SJCRH30 (cell line): ENCODE measurements around the gene UCK1. TPM values are rescaled to one million over a fixed set of nuclear protein-coding genes. Genes with fewer than 3 reads are reported as not detected.
A peak's percentile ranks its signal among the peaks of the same experiment; 100 is the strongest.

Experiments used
- DNase-seq, 2 experiments: peaks; one replicate each; pipeline ENCODE4 v3.0.0-alpha.2; 2015 to 2020
- H3K27ac ChIP-seq: fragments of 250-450 bp; sonication (Bioruptor Pico); 2 replicates; pipeline ENCODE4 v1.5.1; 2020; ENCODE audit warnings: mild to moderate bottlenecking, moderate library complexity
- H3K27me3 ChIP-seq: fragments of 250-450 bp; sonication (Bioruptor Pico); 2 replicates; pipeline ENCODE4 v1.5.1; 2020; ENCODE audit warnings: mild to moderate bottlenecking, moderate library complexity
- H3K36me3 ChIP-seq: fragments of 250-450 bp; sonication (Bioruptor Pico); 2 replicates; pipeline ENCODE4 v1.5.1; 2020; ENCODE audit warnings: mild to moderate bottlenecking, moderate library complexity
- H3K4me1 ChIP-seq: fragments of 250-450 bp; sonication (Bioruptor Pico); 2 replicates; pipeline ENCODE4 v1.5.1; 2020; ENCODE audit warnings: mild to moderate bottlenecking, moderate library complexity
- H3K4me3 ChIP-seq: fragments of 250-450 bp; sonication (Bioruptor Pico); 2 replicates; pipeline ENCODE4 v1.5.1; 2020; ENCODE audit warnings: mild to moderate bottlenecking, moderate library complexity
- H3K9me3 ChIP-seq: fragments of 250-450 bp; sonication (Bioruptor Pico); replicated peaks from 2 replicates; pipeline ENCODE4 v1.5.1; 2020; ENCODE audit warnings: mild to moderate bottlenecking, moderate library complexity
- total RNA-seq: library from RNA; depleted of rRNA; stranded (reverse); fragments of >200 nt; shearing (Covaris generic); gene quantifications from 2 replicates; pipeline ENCODE4 v1.2.3, GENCODE V29; 2014

UCK1 gene
- total RNA-seq, 1 experiment from 2014 or later = 49.2 TPM

DNA sequence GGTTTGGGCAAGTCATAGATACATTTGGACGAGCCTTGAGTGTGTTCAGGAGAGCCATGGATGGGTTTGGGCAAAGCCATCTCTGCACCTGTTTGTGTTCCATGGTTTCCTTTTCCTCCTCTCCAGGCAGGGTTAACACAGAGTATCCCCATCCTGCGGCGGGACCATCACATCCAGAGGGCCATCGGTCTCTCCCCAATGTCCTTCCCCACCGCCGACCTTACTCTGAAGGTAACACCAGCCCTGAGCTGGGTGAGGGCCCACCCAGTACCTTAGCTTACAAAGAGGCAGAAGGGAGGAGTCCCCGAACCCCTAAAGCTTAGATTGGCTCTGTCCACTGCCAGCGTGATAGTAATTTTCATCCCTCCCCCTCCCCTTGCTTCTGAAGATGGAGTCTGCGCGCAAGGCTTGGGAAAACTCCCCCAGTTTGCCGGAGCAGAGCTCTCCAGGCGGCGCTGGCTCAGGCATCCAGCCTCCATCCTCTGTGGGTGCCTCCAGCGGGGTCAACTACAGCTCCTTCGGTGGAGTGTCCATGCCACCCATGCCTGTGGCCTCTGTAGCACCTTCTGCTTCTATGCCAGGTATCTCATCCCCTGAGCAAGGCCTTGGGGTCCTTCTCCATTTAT lies 46.4 kb downstream of the UCK1 start:
- Histone ChIP-seq H3K27ac (no peak overlapping the region), H3K4me1 (no peaks in the 10 kb centered on the region), H3K4me3 (no peak overlapping the region), H3K9me3 (no peaks in the 10 kb centered on the region), H3K36me3 (peaks cover 97% of the 10 kb centered on the region), H3K27me3 (no peaks in the 10 kb centered on the region)
- no peak for DNase-seq

GRCh38 chr9:131484051-131484445 lies 47.0 kb downstream of the UCK1 start:
- no peak overlapping the region for H3K27ac ChIP-seq
- no peaks in the 10 kb centered on the region for H3K9me3 ChIP-seq
- no peaks in the 10 kb centered on the region for H3K4me1 ChIP-seq
- H3K27me3 ChIP-seq = no peaks in the 10 kb centered on the region
- no peak overlapping the region for H3K4me3 ChIP-seq
- peaks cover 97% of the 10 kb centered on the region for H3K36me3 ChIP-seq
- no peak for DNase-seq

GRCh38 chr9:131483319-131484050 lies 47.6 kb downstream of the UCK1 start:
- H3K36me3 ChIP-seq = peaks cover 97% of the 10 kb centered on the region
- no peaks in the 10 kb centered on the region for H3K9me3 ChIP-seq
- no peak overlapping the region for H3K27ac ChIP-seq
- no peaks in the 10 kb centered on the region for H3K27me3 ChIP-seq
- H3K4me3 ChIP-seq = no peak overlapping the region
- no peaks in the 10 kb centered on the region for H3K4me1 ChIP-seq
- no peak for DNase-seq

- H3K27ac ChIP-seq = no peak overlapping the region
- H3K36me3 ChIP-seq = peaks cover 95% of the 10 kb centered on the region
- no peaks in the 10 kb centered on the region for H3K4me1 ChIP-seq
- H3K9me3 ChIP-seq = no peaks in the 10 kb centered on the region
- H3K27me3 ChIP-seq = no peaks in the 10 kb centered on the region
- no peak for DNase-seq
- no peak overlapping the region for H3K4me3 ChIP-seq
Observed at GRCh38 chr9:131482343-131483006, 48.6 kb downstream of the UCK1 start.

- no peak overlapping the region for H3K27ac ChIP-seq
- H3K9me3 ChIP-seq = no peaks in the 10 kb centered on the region
- no peaks in the 10 kb centered on the region for H3K4me1 ChIP-seq
- H3K27me3 ChIP-seq = no peaks in the 10 kb centered on the region
- no peak overlapping the region for H3K4me3 ChIP-seq
- DNase-seq = no peak
- H3K36me3 ChIP-seq = peaks cover 95% of the 10 kb centered on the region
Observed at GRCh38 chr9:131481441-131482342, 49.4 kb downstream of the UCK1 start.

DNA sequence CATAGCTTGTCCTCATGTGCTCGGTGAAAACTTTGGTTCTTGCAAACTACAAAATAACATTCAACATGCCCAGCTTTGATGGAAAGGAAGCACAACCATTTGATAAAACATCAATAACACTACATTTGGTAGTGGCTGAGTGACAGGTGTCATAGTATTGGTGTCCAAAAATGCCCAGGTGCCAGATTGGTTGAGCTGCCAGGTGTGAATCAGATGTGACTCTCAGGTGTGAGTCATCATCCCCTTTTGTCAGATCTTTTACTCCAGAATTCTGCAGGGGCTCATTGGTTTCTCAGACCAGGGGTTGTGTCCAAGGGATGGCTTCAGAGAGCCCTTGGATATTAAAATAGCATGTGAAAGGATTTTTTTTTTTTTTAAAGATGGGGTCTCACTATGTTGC lies 50.8 kb downstream of the UCK1 start:
- no peaks in the 10 kb centered on the region for H3K4me1 ChIP-seq
- no peak overlapping the region for H3K4me3 ChIP-seq
- peaks cover 95% of the 10 kb centered on the region for H3K36me3 ChIP-seq
- H3K9me3 ChIP-seq = no peaks in the 10 kb centered on the region
- H3K27ac ChIP-seq = no peak overlapping the region
- H3K27me3 ChIP-seq = no peaks in the 10 kb centered on the region
- no peak for DNase-seq

GRCh38 chr9:131478911-131479310 lies 52.2 kb downstream of the UCK1 start:
- no peaks in the 10 kb centered on the region for H3K9me3 ChIP-seq
- DNase-seq = no peak
- H3K4me1 ChIP-seq = no peaks in the 10 kb centered on the region
- peaks cover 95% of the 10 kb centered on the region for H3K36me3 ChIP-seq
- H3K27ac ChIP-seq = no peak overlapping the region
- no peak overlapping the region for H3K4me3 ChIP-seq
- H3K27me3 ChIP-seq = no peaks in the 10 kb centered on the region

- Histone ChIP-seq H3K36me3 (peaks cover 95% of the 10 kb centered on the region), H3K27me3 (no peaks in the 10 kb centered on the region)
- peak in 1 of 2 experiments; percentile 57 for DNase-seq
Observed at GRCh38 chr9:131478421-131478868, 52.6 kb downstream of the UCK1 start.

GRCh38 chr9:131477816-131478419 lies 53.1 kb downstream of the UCK1 start:
- Histone ChIP-seq H3K4me3 (no peak overlapping the region), H3K36me3 (peaks cover 95% of the 10 kb centered on the region), H3K27ac (no peak overlapping the region), H3K27me3 (no peaks in the 10 kb centered on the region), H3K4me1 (no peaks in the 10 kb centered on the region), H3K9me3 (no peaks in the 10 kb centered on the region)
- no peak for DNase-seq

More at GRCh38 chr9:131478421-131478868, 52.6 kb downstream of the UCK1 start:
- Histone ChIP-seq H3K4me3 (no peak overlapping the region), H3K27ac (no peak overlapping the region), H3K9me3 (no peaks in the 10 kb centered on the region), H3K4me1 (no peaks in the 10 kb centered on the region)

GRCh38 chr9:131477367-131477766 lies 53.7 kb downstream of the UCK1 start:
- Histone ChIP-seq H3K9me3 (no peaks in the 10 kb centered on the region), H3K4me3 (no peak overlapping the region), H3K4me1 (no peaks in the 10 kb centered on the region), H3K27ac (no peak overlapping the region), H3K27me3 (no peaks in the 10 kb centered on the region), H3K36me3 (peaks cover 95% of the 10 kb centered on the region)
- DNase-seq = no peak

DNA sequence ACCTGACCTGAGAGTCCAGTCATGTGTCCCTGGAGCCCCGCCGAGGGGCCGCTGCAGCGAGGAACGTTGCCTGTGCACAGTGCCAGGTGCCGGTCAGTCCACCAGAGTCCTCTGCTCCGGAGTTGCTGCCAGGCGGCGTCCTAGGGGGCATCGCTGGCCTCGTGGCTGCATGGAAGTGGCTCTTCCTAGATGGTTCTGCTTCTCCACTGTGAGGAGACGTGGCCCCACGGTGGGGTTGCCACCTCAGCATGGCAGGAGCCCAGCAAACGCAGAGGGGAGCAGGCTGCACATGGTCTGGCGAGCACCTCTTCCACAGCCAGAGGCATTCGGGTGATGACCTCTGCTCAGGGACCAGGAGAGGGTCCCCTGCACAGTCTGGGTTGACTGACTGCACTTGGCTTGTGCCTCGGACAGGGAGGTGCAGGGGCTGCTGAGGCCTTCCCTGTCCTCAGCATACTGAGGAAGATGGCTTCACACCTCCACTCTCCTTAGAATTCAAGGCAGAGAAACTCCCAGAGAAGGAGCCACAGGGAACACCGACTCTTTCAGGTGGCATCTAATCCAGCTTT lies 54.2 kb downstream of the UCK1 start:
- DNase-seq = no peak
- H3K27ac ChIP-seq = no peak overlapping the region
- H3K4me3 ChIP-seq = no peak overlapping the region
- H3K27me3 ChIP-seq = no peaks in the 10 kb centered on the region
- no peaks in the 10 kb centered on the region for H3K4me1 ChIP-seq
- H3K9me3 ChIP-seq = no peaks in the 10 kb centered on the region
- peaks cover 95% of the 10 kb centered on the region for H3K36me3 ChIP-seq

DNA sequence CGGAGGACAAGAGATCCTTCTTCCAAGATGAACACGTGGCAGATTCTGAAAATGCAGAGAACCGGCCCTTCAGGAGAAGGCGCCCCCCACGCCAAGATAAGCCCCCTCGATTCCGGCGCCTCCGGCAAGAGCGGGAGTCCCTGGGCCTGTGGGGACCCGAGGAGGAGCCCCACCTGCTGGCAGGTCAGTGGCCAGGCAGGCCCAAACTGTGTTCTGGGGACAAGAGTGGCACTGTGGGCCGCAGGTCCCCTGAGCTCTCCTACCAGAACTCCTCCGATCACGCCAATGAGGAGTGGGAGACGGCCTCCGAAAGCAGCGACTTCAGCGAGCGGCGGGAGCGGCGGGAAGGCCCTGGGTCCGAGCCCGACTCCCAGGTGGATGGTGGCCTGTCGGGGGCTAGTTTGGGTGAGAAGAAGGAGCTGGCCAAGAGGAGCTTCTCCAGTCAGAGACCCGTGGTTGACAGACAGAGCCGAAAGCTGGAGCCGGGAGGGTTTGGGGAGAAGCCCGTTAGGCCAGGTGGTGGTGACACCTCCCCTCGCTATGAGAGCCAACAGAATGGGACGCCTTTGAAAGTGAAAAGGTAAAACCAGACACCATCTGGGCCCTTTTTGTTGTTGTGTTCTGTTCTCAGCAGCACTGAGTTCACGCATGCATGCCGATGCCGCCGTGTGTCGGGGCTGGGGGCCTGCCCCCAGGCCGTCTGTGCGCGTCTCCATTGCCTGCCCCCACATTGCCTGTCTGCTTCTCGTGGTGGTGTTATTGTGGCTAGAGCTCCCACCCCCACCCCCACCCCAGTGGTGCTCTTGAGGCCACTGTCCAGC lies 54.9 kb downstream of the UCK1 start:
- H3K4me1 ChIP-seq = no peaks in the 10 kb centered on the region
- no peak for DNase-seq
- H3K27ac ChIP-seq = no peak overlapping the region
- H3K9me3 ChIP-seq = no peaks in the 10 kb centered on the region
- peaks cover 95% of the 10 kb centered on the region for H3K36me3 ChIP-seq
- H3K4me3 ChIP-seq = no peak overlapping the region
- no peaks in the 10 kb centered on the region for H3K27me3 ChIP-seq
